Fibroblast of villous mesenchyme (primary cell): ENCODE measurements around the gene BZW1. TPM values are rescaled to one million over a fixed set of nuclear protein-coding genes. Genes with fewer than 3 reads are reported as not detected.

ENCODE experiments used
- DNase-seq: peaks from one replicate; pipeline ENCODE4 v3.0.0-alpha.2; 2010; ENCODE audit warnings: low read depth
- H3K4me3 ChIP-seq: 2 replicates; pipeline ENCODE4 v1.5.1; 2011; ENCODE audit warnings: low read depth, mild to moderate bottlenecking, low read length
- CTCF ChIP-seq: IDR thresholded peaks from 2 replicates; pipeline ENCODE4 v1.5.1; 2012; ENCODE audit warnings: low read depth, mild to moderate bottlenecking, low read length; ENCODE audit not compliant: insufficient read depth
- total RNA-seq: library from RNA; depleted of rRNA; stranded (reverse); fragments of >200 nt; gene quantifications from 2 replicates; pipeline ENCODE4 v1.2.3, GENCODE V29; 2012

The BZW1 gene
- total RNA-seq: 528 and 662 TPM in 2 replicates

GRCh38 chr2:200811333-200812121 is at the start of gene BZW1:
TSS of gene BZW1 (plus strand) at chr2:200811910. CDS start at chr2:200813218, 1,308 bp downstream.
- peak; percentile 97 for DNase-seq
- TF ChIP-seq CTCF: no peak
- H3K4me3 ChIP-seq: peak within 1 kb of the TSS; percentile 87

- H3K4me3 ChIP-seq: no peak overlapping the region
- no peak for DNase-seq
- TF ChIP-seq CTCF: no peak
Measured at GRCh38 chr2:200762127-200762526, 49.6 kb upstream of the BZW1 start.

- no peak for DNase-seq
- no peak for TF ChIP-seq CTCF
- no peak overlapping the region for H3K4me3 ChIP-seq
Measured at GRCh38 chr2:200763422-200763821, 48.3 kb upstream of the BZW1 start.

- no peak for TF ChIP-seq CTCF
- no peak overlapping the region for H3K4me3 ChIP-seq
- DNase-seq: peak; percentile 95
Measured at GRCh38 chr2:200765139-200765951, 46.4 kb upstream of the BZW1 start.

- H3K4me3 ChIP-seq: no peak overlapping the region
Measured at GRCh38 chr2:200765995-200766660, 45.6 kb upstream of the BZW1 start.

More at GRCh38 chr2:200765995-200766660, 45.6 kb upstream of the BZW1 start:
- no peak for DNase-seq
- TF ChIP-seq CTCF: no peak
